Coronary artery (tissue), 2 donors: Measurements from ENCODE around the gene NFATC2.
A peak's percentile ranks its signal among the peaks of the same experiment; 100 is the strongest.
"Not testable (repeated sequence)": the region's sequence is repeated elsewhere in the genome, so short reads cannot be mapped to it uniquely, and the experiment has no call there.

Experiments used
- DNase-seq: peaks from one replicate; pipeline ENCODE4 v3.0.0-alpha.2; 2017; ENCODE audit warnings: low spot score
- H3K27ac ChIP-seq, 2 donors: fragments of 200-600 bp; sonication (generic); one replicate each; pipeline ENCODE4 v1.5.1; 2016 to 2019
- H3K4me3 ChIP-seq: fragments of 200-600 bp; sonication (generic); 2 replicates; pipeline ENCODE4 v1.5.1; 2016; ENCODE audit warnings: mild to moderate bottlenecking, moderate library complexity
- TF ChIP-seq, protein P1 (sequence below): fragments of 200-600 bp; sonication (generic); IDR thresholded peaks from one replicate; pipeline ENCODE4 v1.5.1; 2019; ENCODE audit warnings: antibody characterized with exemption

The NFATC2 gene

DNA sequence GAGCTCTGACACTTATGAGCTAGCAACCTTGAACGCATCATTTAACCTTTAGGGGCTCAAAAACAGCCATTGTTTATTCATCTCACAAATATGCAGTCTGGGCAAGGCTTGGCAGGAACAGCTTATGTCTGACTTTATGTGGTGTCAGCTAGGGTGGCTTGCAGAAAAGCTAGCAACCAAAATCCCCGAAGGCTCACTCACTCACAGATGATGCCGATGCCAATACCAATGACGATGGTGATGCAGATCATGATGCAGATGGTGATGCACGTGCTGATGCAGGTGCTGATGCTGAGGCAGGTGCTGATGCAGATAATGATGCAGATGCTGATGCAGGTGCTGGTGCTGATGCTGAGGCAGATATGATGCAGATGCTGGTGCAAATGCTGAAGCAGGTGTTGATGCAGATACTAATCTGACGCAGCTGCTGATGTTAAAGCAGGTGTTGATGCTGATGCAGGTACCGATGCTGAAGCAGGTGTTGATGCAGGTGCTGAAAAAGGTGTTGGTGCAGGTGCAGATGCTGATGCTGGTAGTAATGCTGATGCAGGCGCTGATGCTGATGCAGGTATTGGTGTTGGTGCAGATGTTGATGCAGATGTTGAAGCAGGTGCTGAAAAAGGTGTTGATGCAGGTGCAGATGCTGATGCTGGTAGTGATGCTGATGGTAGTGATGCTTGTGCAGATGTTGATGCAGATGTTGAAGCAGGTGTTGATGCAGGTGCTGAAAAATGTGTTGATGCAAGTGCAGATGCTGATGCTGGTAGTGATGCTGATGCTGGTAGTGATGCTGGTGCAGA, 195.6 kb downstream of the NFATC2 start:
- DNase-seq: no peak
- TF ChIP-seq, protein P1, sequence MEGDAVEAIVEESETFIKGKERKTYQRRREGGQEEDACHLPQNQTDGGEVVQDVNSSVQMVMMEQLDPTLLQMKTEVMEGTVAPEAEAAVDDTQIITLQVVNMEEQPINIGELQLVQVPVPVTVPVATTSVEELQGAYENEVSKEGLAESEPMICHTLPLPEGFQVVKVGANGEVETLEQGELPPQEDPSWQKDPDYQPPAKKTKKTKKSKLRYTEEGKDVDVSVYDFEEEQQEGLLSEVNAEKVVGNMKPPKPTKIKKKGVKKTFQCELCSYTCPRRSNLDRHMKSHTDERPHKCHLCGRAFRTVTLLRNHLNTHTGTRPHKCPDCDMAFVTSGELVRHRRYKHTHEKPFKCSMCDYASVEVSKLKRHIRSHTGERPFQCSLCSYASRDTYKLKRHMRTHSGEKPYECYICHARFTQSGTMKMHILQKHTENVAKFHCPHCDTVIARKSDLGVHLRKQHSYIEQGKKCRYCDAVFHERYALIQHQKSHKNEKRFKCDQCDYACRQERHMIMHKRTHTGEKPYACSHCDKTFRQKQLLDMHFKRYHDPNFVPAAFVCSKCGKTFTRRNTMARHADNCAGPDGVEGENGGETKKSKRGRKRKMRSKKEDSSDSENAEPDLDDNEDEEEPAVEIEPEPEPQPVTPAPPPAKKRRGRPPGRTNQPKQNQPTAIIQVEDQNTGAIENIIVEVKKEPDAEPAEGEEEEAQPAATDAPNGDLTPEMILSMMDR: no peak
- H3K27ac ChIP-seq: peak overlapping the region in 1 of 2 donors; percentile 62
- no peak overlapping the region for H3K4me3 ChIP-seq

DNA sequence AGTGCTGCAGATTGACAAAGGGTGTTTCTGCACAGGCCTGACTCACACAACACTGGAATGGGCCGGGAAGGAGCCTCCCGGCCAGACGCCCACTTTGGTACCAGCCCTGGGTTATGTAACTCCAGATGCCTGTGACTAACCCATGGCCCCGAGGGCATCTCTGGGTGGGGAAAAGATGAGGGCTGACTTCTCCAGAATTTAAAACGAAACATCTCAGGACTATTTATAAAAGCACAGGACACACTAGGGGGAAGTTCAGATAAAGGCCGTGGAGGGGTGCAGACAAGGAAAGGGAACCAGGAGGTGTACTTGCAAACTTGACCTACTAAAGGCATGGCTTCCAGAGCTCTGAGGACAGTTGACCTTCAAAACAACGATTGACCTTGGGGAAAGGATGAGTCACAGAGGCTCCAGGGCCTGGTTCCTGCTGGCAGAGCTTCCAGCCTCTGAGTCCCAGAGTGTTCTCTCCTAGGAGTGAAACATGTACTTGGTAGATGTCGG, 196.9 kb downstream of the NFATC2 start:
- no peak overlapping the region for H3K4me3 ChIP-seq
- TF ChIP-seq, protein P1: no peak
- peak overlapping the region in 1 of 2 donors; percentile 62 for H3K27ac ChIP-seq
- no peak for DNase-seq

DNA sequence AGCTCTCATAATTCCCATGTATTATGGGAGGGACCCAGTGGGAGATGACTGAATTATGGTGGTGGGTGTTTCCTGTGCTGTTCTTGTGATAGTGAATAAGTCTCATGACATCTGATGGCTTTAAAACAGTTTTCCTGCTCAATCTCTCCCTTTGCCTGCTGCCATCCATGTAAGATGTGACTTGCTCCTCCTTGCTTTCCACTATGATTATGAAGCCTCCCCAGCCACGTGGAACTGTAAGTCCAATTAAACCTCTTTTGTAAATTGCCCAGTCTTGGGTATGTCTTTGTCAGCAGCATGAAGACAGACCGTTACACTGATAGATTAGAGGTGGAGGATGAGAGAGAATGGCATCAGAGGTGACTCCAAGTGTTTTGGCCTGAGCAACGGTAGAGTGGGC, 198.7 kb downstream of the NFATC2 start:
- not testable (repeated sequence) for H3K27ac ChIP-seq, H3K4me3 ChIP-seq, DNase-seq

DNA sequence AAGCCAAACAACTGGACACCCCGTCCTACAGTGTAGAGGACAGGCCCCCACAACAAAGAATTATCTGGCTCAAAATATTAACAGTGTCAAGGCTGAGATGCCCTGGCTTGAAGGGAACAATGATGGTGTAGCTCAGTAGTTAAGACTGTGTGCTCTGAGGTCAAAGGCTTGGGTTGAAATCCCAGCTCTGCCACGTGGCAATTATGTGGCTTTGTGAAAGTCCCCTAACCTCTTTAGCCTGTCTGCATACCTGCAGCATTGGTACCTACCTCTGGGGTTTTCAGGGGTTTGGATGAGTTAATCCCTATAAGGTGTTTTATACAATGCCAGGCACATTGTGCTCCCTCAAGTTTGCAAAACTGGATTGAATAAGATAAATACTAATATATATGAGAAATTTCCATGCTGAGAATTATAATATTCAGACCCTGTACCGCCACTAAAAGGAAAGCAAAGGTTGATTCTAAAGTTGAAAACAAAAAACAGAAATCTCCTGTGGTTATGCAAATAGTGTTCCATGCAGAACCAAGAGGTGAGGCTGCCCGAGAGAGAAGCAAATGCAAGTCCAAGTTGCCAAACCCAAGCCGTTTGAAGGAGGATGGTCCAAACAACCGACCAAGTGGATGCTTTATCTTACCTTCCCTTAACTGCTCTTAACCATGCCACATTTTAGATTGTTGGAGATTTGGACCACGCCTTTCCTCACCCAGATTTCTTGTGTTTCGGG, 199.8 kb downstream of the NFATC2 start:
- no peak overlapping the region for H3K27ac ChIP-seq
- TF ChIP-seq, protein P1: no peak
- no peak overlapping the region for H3K4me3 ChIP-seq
- DNase-seq: no peak

DNA sequence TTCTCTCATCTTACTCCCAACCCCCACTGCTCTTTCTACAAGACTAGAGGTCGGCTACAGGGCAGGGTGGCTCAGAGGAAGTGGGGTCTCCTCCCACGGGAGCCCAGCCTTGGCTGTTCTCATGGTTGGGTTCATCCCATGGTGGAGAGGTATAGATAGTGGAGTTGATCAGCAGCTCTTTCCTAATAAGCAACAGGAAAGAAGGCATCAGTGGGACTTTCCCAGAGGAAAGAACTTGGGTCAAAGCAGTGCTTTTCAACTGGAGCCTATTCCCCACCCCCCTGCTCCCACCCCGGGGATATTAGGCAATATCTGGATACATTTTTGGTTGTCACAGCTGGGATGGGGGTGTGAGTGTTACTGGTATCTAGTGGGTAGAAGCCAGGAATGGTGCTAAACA, 200.9 kb downstream of the NFATC2 start:
- TF ChIP-seq, protein P1: no peak
- Histone ChIP-seq H3K4me3 (no peak overlapping the region), H3K27ac (no peak overlapping the region)
- DNase-seq: no peak

DNA sequence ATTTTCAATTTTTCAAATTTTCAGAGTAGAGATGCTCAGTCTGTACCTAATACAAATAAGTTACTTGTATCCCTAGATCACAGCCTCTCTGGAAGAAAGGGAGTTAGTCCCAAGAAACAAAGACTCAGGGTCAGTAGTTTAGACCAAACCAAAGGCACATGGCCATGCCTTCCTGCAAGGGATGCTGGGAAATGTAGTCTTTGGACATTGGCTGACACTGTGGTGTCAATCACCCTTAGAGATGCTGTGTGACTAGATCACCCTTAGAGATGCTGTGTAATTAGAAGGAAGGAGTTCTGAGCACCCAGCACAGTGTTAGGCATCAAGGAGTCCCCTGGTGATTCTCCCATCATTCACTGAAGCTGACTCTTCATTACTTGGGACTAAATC, 202.1 kb downstream of the NFATC2 start:
- Histone ChIP-seq H3K27ac (no peak overlapping the region), H3K4me3 (no peak overlapping the region)
- no peak for DNase-seq
- TF ChIP-seq, protein P1: no peak

DNA sequence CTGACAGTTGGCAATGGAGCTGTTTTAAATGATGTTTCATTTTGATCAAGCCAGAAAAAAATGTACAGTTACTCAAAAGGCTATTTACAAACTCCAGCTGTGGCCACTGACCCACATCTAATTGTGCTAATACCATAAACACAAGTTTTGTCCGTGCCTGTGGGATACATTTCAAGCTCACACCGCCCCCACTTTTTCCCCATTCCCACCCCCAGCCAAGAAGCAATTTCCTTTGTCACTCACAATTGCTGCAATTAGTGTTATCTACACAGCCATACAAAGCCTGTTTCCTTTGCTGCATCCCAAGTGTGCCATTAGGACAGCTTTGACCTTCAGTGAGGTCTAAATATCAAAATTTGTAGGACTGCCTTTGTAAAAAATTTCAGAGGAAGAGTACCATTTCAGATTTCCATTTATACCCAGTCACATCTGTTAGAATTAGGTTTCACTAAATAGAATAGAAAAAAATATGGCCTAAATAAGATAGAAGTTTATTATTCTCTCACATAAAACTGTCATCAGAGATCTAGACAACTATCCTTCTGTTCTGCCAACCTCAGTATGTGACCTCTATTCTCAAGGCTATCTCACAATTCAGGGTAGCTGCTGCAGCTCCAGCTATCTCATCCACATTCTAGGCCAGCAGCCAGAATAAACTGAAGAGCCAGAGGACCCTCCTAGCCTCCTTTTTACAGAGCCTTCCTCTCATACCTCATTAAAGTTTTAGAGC, 202.6 kb downstream of the NFATC2 start:
- TF ChIP-seq, protein P1: no peak
- H3K27ac ChIP-seq: no peak overlapping the region
- DNase-seq: no peak
- H3K4me3 ChIP-seq: no peak overlapping the region
